ENCODE results near the gene CREB1.
A peak's percentile ranks its signal among the peaks of the same experiment; 100 is the strongest.

Gene CREB1

DNA sequence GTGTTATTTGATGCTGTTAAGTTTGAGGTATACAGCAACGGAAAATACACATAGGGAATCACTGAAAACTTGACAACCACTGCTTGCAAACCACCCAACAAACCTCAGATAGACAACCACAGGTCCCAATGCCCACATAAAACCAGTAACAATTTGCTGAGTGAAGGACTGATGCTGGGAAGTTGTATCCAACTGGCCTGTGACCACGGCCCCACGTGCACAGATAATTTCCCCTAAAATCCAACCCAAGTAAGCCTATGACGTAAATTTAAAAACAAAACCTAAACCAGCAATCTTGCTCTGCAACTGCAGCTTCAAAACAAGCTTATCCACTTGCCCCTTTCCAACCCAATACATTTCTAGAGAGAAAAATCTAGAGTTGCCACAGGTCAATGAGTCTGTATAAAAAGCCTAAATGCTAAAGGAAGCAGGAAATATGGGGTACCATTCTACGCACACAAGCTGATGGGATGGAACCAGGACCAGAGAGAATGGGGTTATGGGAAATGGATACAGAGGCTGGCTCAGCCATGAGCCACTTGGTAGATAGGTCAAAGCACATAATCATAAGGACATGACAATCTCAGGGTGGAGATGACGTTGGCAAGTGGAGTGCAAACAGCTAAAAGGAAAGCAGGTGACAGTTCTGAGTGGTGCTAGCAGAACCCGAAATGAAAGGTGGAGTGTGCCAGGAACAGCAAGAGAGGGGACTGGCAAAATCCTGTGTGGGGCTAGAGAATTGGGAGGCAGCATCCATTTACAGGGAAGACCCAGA lies 27.8 kb upstream of the CREB1 start:
- DNase-seq: no peak
- in situ Hi-C loops (cut with MboI; ENCODE audit: low pct_unique_long_range_greater_than_20kb, low sequenced_read_pairs): no loop called here

GRCh38 chr2:207502577-207503198 lies 27.1 kb upstream of the CREB1 start:
- DNase-seq: no peak
- in situ Hi-C loops (cut with MboI; ENCODE audit: low pct_unique_long_range_greater_than_20kb, low sequenced_read_pairs): no loop called here

- in situ Hi-C loops (cut with MboI; ENCODE audit: low pct_unique_long_range_greater_than_20kb, low sequenced_read_pairs): no loop called here
These were observed 26.5 kb upstream of the CREB1 start for GRCh38 chr2:207503234-207503633.

DNA sequence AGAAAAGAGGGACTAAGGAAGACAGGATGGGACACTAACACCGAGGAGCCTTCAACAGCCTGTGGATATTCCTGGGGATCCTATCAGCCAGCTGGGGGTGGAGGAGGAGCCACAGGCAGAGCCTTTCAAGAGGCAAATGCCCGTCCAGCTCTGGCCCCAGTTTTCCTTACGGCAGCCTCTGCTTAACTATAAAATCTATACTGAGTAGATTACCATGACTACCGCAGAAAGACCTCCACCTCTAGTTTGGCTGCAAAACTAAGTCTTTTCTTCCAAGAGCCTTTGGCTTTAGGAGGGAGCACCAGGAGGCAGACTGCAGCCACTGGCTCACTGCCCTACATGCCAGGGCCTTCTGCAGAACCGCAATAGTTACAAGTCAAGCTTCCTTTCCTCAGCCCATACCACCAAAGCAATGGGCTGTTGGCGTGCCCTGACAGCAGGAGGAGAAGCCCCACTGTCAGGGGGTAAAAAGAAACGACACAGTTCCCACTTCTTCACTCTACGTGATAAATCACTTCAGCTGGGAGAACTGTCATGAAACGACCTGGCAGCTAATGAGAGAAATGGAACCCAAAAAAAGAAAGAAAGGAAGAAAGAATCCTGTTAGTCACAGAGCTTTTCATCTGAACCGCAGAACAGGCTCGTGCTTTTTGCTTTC lies 25.1 kb upstream of the CREB1 start:
- in situ Hi-C loops (cut with MboI; ENCODE audit: low pct_unique_long_range_greater_than_20kb, low sequenced_read_pairs): no loop called here
- DNase-seq: no peak

More at GRCh38 chr2:207503234-207503633, 26.5 kb upstream of the CREB1 start:
- DNase-seq: no peak

GRCh38 chr2:207505171-207505570 lies 24.6 kb upstream of the CREB1 start:
- in situ Hi-C loops (cut with MboI; ENCODE audit: low pct_unique_long_range_greater_than_20kb, low sequenced_read_pairs): no loop called here

DNA sequence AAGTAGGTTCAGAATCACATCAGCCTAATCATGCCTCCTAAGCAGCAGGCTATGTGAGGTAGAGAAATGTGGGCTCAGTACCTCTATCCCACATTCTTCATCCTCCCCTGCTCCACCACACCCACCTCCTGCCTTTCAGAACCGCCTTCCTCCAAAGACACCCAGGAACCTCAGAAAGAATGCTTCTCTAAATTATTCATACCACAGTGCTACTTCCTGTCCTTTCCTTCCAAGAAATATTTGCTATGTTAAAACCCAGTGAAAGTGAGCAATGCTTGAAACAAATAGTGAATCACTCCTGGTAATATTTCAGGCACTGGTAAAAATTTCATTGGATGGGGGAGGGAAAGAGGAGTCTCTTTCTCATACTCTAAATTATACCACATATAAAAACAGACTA lies 24.0 kb upstream of the CREB1 start:
- in situ Hi-C loops (cut with MboI; ENCODE audit: low pct_unique_long_range_greater_than_20kb, low sequenced_read_pairs): no loop called here
- DNase-seq: no peak

More at GRCh38 chr2:207505171-207505570, 24.6 kb upstream of the CREB1 start:
- no peak for DNase-seq

GRCh38 chr2:207506426-207506825 lies 23.3 kb upstream of the CREB1 start:
- no peak for DNase-seq
- in situ Hi-C loops (cut with MboI; ENCODE audit: low pct_unique_long_range_greater_than_20kb, low sequenced_read_pairs): no loop called here

- in situ Hi-C loops (cut with MboI; ENCODE audit: low pct_unique_long_range_greater_than_20kb, low sequenced_read_pairs): no loop called here
- no peak for DNase-seq
These were observed 19.6 kb upstream of the CREB1 start for GRCh38 chr2:207510148-207510547.

DNA sequence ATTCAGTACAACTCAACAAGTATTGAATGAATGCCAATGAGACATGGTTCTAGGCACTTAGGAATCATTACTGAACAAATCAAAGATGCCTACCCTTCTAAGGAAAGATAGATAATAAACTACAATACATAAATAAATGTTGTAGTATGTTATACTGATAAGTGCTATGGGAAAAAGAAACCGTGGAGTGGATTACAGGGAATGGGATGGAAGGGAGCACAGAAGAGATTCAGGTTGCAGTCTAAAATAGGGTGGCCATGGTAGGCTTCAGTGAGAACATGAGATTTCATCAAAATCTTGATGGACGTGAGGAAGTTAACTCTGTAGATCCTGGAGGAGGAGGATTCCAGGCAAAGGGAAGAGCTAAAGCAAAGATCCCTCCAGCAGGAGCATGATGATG lies 17.9 kb upstream of the CREB1 start:
- in situ Hi-C loops (cut with MboI; ENCODE audit: low pct_unique_long_range_greater_than_20kb, low sequenced_read_pairs): no loop called here
- DNase-seq: no peak

- in situ Hi-C loops (cut with MboI; ENCODE audit: low pct_unique_long_range_greater_than_20kb, low sequenced_read_pairs): no loop called here
- no peak for DNase-seq
These were observed 17.4 kb upstream of the CREB1 start for GRCh38 chr2:207512356-207512755.

- in situ Hi-C loops (cut with MboI; ENCODE audit: low pct_unique_long_range_greater_than_20kb, low sequenced_read_pairs): no loop called here
These were observed 16.1 kb upstream of the CREB1 start for GRCh38 chr2:207513551-207514257.

GRCh38 chr2:207514451-207514850 lies 15.3 kb upstream of the CREB1 start:
- in situ Hi-C loops (cut with MboI; ENCODE audit: low pct_unique_long_range_greater_than_20kb, low sequenced_read_pairs): no loop called here
- DNase-seq: no peak

More at GRCh38 chr2:207513551-207514257, 16.1 kb upstream of the CREB1 start:
- no peak for DNase-seq

- in situ Hi-C loops (cut with MboI; ENCODE audit: low pct_unique_long_range_greater_than_20kb, low sequenced_read_pairs): no loop called here
- DNase-seq: no peak
These were observed 14.1 kb upstream of the CREB1 start for GRCh38 chr2:207515671-207516070.

- in situ Hi-C loops (cut with MboI; ENCODE audit: low pct_unique_long_range_greater_than_20kb, low sequenced_read_pairs): no loop called here
- no peak for DNase-seq
These were observed 13.6 kb upstream of the CREB1 start for GRCh38 chr2:207516206-207516605.

GRCh38 chr2:207523005-207523404 lies 6.8 kb upstream of the CREB1 start:
- in situ Hi-C loops (cut with MboI; ENCODE audit: low pct_unique_long_range_greater_than_20kb, low sequenced_read_pairs): no loop called here
- DNase-seq: no peak

- DNase-seq: no peak
- in situ Hi-C loops (cut with MboI; ENCODE audit: low pct_unique_long_range_greater_than_20kb, low sequenced_read_pairs): no loop called here
These were observed 4.5 kb upstream of the CREB1 start for GRCh38 chr2:207525296-207525695.

DNA sequence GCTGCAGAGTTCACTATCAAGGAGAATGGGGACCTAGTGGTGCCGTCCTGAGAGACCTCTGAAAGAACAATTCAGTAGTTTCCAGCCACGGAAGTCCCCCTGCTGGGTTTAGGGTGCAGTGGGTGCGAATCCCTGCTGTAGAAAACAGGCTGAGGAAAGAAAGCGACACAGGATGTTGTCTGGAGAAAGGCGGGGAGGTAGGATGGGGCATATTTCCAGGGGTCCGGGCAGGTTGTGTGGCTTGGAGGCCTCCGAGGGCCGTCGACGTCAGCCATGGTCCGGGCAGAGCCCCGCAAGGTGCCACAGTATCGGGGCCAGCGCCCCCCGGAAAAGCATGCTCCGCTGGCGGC lies 807 bp upstream of the CREB1 start:
- in situ Hi-C loops (cut with MboI; ENCODE audit: low pct_unique_long_range_greater_than_20kb, low sequenced_read_pairs): no loop called here
- DNase-seq: peak; percentile 51

GRCh38 chr2:207530160-207531031 lies 634 bp downstream of the CREB1 start:
- in situ Hi-C loops (cut with MboI; ENCODE audit: low pct_unique_long_range_greater_than_20kb, low sequenced_read_pairs): no loop called here
- peak; percentile 78 for DNase-seq

Measured in KBM-7 (cell line).